ENCODE results near the gene SMARCD3. TPM values are rescaled to one million over a fixed set of nuclear protein-coding genes. Genes with fewer than 3 reads are reported as not detected.
A peak's percentile ranks its signal among the peaks of the same experiment; 100 is the strongest.

The SMARCD3 gene
- total RNA-seq, 2 experiments from 2014 or later = 1.5 to 1.9 TPM

DNA sequence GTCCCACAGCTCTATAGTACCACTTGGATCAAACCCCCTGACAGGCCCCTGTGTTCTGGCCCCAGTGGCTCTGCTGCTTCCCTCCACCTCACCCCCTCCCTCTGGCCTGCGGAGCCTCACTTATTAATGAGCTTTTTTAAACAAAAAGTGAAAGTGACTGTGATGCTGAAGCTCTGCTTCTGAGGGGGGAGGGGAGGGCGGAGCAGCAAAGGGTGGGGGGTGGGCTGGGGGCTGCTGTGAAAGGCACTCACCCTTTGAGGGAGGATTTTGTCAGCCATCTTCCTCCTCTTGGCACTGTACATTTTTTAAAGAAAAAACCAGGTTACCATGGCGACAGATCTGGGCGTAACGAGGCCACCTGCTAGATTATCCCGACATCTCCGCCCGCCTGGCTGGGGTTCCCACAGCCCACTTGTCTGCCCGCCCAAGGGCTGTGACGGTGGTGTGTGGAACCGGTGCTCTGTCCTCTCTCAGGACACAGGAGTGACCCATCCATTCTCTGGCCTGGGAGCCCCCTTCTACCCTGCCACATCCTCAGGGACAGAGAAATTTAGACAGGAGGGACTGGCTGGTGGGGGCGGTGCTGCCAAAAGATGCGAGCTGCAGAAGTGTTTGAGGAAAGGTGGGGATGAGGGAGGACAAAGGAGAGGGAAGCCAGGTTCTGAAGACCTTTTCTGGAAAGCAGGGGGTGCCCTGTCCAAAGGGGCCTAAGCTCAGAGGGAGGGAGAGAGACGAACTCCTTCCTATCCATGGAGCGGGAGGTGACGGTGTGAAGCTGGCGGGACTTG, 4.9 kb downstream of the SMARCD3 start:
- no peaks in the 10 kb centered on the region for H3K9me3 ChIP-seq (ENCODE audit: low read length)
- intact Hi-C loops (cut with micrococcal nuclease; ENCODE audit: unreplicated experiment) = loop anchor here (1.0 to 2.0 kb wide), 2 partner anchors 59 to 119 kb away; no protein-coding TSS in a partner anchor
- no peak overlapping the region for H3K27ac ChIP-seq (ENCODE audit: low read depth, low read length, poor library complexity, severe bottlenecking)
- H3K36me3 ChIP-seq (ENCODE audit: insufficient read depth, low read length) = no peaks in the 10 kb centered on the region
- H3K4me3 ChIP-seq (ENCODE audit: low read depth, low read length, poor library complexity, severe bottlenecking) = peak overlapping the region; percentile 31
- H4K20me1 ChIP-seq (ENCODE audit: insufficient read depth, low read length) = peaks cover 6% of the 10 kb centered on the region; the same call in 1 of the 2 replicates
- peaks cover 55% of the 10 kb centered on the region for H3K4me1 ChIP-seq (ENCODE audit: insufficient read depth, low read length, poor library complexity, severe bottlenecking)
- H3K4me2 ChIP-seq (ENCODE audit: low read length) = peak overlapping the region; percentile 66
- CTCF ChIA-PET (ENCODE audit: unreplicated experiment) = interaction anchor here (0.9 to 1.6 kb wide), 5 partner anchors 9 to 115 kb away, joined by 3 to 6 read pairs (median 3); partner anchors contain the start of gene ABCF2
- peak overlapping the region; percentile 7; the same call in 1 of the 2 replicates for H2AFZ ChIP-seq (ENCODE audit: low read length)
- no TSS peak for BruUV-seq (replicated peaks)
- POLR2A ChIA-PET = interaction anchor here (0.6 to 2.0 kb wide), 4 partner anchors 10 to 1992 kb away, joined by 3 to 5 read pairs (median 4); partner anchors contain the start of gene ABCF2
- no peaks in the 10 kb centered on the region for H3K9me2 ChIP-seq (ENCODE audit: insufficient read depth, low read length)
- peak; percentile 71 for DNase-seq (ENCODE audit: low spot score)
- H3K79me2 ChIP-seq (ENCODE audit: insufficient read depth, low read depth, low read length) = no peaks in the 10 kb centered on the region
- TF ChIP-seq, protein P1, sequence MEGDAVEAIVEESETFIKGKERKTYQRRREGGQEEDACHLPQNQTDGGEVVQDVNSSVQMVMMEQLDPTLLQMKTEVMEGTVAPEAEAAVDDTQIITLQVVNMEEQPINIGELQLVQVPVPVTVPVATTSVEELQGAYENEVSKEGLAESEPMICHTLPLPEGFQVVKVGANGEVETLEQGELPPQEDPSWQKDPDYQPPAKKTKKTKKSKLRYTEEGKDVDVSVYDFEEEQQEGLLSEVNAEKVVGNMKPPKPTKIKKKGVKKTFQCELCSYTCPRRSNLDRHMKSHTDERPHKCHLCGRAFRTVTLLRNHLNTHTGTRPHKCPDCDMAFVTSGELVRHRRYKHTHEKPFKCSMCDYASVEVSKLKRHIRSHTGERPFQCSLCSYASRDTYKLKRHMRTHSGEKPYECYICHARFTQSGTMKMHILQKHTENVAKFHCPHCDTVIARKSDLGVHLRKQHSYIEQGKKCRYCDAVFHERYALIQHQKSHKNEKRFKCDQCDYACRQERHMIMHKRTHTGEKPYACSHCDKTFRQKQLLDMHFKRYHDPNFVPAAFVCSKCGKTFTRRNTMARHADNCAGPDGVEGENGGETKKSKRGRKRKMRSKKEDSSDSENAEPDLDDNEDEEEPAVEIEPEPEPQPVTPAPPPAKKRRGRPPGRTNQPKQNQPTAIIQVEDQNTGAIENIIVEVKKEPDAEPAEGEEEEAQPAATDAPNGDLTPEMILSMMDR (conservative IDR thresholded peaks at IDR 0.05; ENCODE audit: low read length) = no peak
- TF ChIP-seq EZH2phosphoT487 (IDR thresholded peaks at IDR 0.05; ENCODE audit: borderline replicate concordance, low read depth, low read length) = no peak

DNA sequence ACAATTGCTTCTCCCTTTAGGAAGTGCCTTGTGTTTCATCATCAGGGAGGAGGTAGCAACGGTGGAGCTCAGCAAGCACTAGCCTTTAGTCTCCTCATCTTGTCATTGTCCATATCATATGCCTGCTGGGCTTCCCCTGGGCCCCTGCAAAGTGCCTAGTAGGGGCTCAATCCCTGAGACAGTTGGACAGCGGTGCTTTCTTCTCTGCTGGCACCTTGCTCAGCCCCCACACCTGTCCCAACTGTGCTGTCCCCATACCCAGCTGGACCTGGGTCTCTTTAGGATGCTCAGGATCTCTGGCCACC, 5.5 kb downstream of the SMARCD3 start:
- intact Hi-C loops (cut with micrococcal nuclease; ENCODE audit: unreplicated experiment) = no loop called here
- no peak for DNase-seq (ENCODE audit: low spot score)

More for the DNA sequence above, 5.5 kb downstream of the SMARCD3 start:
- ChIA-PET POLR2A (interaction anchor here (0.6 to 2.0 kb wide), 3 partner anchors 9 to 45 kb away, joined by 3 to 5 read pairs (median 4); partner anchors contain the start of gene ABCF2), CTCF (ENCODE audit: unreplicated experiment) (interaction anchor here (0.7 to 1.6 kb wide), 3 partner anchors 9 to 67 kb away, joined by 3 to 6 read pairs (median 3); partner anchors contain the start of gene ABCF2)
- Histone ChIP-seq H3K9me3 (ENCODE audit: low read length) (no peaks in the 10 kb centered on the region), H3K4me1 (ENCODE audit: insufficient read depth, low read length, poor library complexity, severe bottlenecking) (peaks cover 55% of the 10 kb centered on the region), H3K27ac (ENCODE audit: low read depth, low read length, poor library complexity, severe bottlenecking) (no peak overlapping the region), H3K79me2 (ENCODE audit: insufficient read depth, low read depth, low read length) (no peaks in the 10 kb centered on the region), H3K9me2 (ENCODE audit: insufficient read depth, low read length) (no peaks in the 10 kb centered on the region), H2AFZ (ENCODE audit: low read length) (no peak overlapping the region), H3K4me3 (ENCODE audit: low read depth, low read length, poor library complexity, severe bottlenecking) (peak overlapping the region; percentile 31), H3K4me2 (ENCODE audit: low read length) (peak overlapping the region; percentile 66), H3K36me3 (ENCODE audit: insufficient read depth, low read length) (no peaks in the 10 kb centered on the region), H4K20me1 (ENCODE audit: insufficient read depth, low read length) (peaks cover 6% of the 10 kb centered on the region; the same call in 1 of the 2 replicates)
- BruUV-seq (replicated peaks) = no TSS peak
- TF ChIP-seq, protein P1 (conservative IDR thresholded peaks at IDR 0.05; ENCODE audit: low read length) = no peak
- TF ChIP-seq EZH2phosphoT487 (IDR thresholded peaks at IDR 0.05; ENCODE audit: borderline replicate concordance, low read depth, low read length) = no peak
